ENCODE measurements around the gene SCFD2. TPM values are rescaled to one million over a fixed set of nuclear protein-coding genes. Genes with fewer than 3 reads are reported as not detected.
"Not testable (repeated sequence)": the region's sequence is repeated elsewhere in the genome, so short reads cannot be mapped to it uniquely, and the experiment has no call there.

Gene SCFD2
- total RNA-seq, 1 experiment from 2014 or later, result 20.6 TPM

GRCh38 chr4:53101191-53101581 is 264.7 kb downstream of the SCFD2 start:
- peak; percentile 4 for DNase-seq (ENCODE audit: low read depth)

- DNase-seq (ENCODE audit: low read depth), result peak; percentile 20
Measured at GRCh38 chr4:53100501-53101190, 265.2 kb downstream of the SCFD2 start.

DNA sequence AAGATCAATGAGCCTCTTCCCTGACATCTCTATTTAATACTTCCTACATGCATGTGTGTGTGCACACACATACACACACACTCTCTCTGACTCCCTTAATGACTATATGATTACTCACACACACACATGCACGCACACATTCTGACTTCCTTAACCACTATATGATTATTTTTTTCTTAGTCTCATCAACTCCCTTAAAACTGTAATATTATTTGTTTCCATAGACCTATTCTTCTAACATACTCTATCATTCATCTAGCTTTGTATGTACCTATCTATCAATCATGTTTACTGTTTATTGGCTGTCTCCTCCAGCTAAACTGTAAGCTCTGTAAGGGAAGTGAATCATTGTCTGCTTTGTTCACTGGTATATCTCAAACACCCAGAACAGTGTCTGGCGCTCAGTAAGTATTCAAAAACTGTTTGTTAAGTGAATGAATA is 267.2 kb downstream of the SCFD2 start:
- peak; percentile 5 for DNase-seq (ENCODE audit: low read depth)

DNA sequence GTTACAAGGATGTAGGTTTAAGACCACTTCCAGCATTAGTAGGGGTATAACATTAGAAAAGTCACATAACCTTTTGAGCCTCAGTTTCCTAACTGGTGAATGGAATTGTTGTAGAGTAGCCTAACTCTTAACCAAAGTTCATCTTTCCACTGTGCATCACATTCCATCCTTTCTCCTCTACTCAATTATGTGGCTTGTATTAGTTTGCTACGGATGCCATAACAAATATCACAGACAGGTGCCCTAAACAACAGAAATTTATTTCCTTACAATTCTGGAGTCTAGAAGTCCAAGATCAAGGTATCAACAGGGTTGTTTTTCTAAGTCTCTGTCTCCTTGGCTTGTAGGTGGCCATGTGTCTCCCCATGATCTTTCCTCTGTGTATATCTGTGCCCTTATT is 271.8 kb downstream of the SCFD2 start:
- DNase-seq (ENCODE audit: low read depth), result no peak

GRCh38 chr4:53089936-53090729 is 275.7 kb downstream of the SCFD2 start:
- DNase-seq (ENCODE audit: low read depth), result no peak

GRCh38 chr4:53088152-53088551 is 277.7 kb downstream of the SCFD2 start:
- no peak for DNase-seq (ENCODE audit: low read depth)

DNA sequence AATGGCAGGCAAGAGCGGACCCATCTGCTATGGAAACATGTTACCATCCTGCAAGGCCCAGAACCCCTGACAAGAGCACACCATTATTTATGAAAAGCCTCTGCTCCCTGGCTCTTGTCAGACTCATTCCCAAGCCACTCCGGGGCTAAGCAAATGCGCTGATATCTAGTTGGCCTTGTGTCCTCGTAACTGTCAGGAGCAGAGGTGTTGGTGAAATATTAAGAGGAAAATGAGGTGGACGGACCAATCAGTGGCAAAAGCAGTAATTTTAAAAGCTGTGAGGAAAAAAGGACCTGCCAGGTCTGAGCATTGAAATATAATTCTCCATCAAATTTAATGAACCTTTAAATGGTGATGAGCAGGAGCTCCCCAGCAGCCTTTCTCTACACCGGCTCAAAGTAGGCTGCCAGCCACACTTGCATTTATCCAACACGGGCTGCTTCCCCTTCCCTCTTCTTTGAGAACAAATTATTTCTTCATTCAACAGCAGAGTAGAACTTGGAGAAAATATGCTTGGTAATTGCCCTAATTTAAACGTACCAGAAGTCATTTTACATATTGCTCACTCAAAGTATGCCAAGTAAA is 289.4 kb downstream of the SCFD2 start:
- DNase-seq (ENCODE audit: low read depth), result no peak

GRCh38 chr4:53075162-53075785 is 290.6 kb downstream of the SCFD2 start:
- DNase-seq (ENCODE audit: low read depth), result no peak

DNA sequence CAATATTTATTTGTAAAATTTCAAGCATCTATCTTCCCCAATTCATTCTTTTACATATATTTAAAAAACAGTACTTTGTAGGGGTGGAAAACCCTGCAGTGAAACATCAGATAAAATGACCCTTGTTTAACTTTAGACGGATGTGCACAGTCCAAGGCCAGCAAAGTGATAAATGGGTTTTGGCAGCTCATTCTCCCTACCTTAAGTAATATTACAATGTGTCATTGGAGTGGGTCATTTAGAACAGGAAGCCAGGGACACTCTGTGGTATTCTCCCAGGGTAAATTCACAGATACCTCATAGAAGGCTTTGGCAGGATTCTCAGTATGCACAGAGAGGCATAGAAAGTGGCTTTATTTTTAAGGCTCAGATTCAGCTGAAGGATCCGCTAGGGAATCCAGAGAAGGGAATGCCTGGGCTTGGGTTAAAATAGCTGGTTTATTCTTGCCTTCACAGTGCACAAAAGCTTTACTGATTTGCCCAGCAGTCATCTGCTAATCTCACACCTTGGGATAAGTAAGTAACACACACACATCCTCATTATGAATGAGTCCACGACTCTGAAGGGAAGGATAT is 297.0 kb downstream of the SCFD2 start:
- DNase-seq (ENCODE audit: low read depth), result peak; percentile 7

GRCh38 chr4:53067125-53067802 is 298.6 kb downstream of the SCFD2 start:
- no peak for DNase-seq (ENCODE audit: low read depth)

DNA sequence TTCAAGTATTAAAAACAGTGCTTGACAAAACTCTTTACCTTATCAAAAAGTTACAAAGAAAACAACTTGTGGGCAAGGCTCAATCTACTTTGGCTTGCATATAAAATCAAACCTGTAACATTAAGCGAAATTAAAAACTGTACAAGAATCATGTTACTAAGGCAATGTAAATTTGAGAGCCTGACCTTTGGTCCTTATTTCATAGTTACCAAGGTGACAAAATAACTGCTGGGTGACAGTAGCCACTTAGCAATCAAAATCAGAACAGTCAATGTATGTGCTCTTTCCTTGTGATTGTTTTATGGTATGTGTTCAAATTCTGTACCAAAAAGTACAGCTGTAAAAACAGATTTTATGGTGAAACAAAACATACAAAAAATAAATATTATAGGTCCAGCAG is 299.7 kb downstream of the SCFD2 start:
- DNase-seq (ENCODE audit: low read depth), result no peak

- DNase-seq (ENCODE audit: low read depth), result no peak
Measured at GRCh38 chr4:53064609-53065008, 301.3 kb downstream of the SCFD2 start.

DNA sequence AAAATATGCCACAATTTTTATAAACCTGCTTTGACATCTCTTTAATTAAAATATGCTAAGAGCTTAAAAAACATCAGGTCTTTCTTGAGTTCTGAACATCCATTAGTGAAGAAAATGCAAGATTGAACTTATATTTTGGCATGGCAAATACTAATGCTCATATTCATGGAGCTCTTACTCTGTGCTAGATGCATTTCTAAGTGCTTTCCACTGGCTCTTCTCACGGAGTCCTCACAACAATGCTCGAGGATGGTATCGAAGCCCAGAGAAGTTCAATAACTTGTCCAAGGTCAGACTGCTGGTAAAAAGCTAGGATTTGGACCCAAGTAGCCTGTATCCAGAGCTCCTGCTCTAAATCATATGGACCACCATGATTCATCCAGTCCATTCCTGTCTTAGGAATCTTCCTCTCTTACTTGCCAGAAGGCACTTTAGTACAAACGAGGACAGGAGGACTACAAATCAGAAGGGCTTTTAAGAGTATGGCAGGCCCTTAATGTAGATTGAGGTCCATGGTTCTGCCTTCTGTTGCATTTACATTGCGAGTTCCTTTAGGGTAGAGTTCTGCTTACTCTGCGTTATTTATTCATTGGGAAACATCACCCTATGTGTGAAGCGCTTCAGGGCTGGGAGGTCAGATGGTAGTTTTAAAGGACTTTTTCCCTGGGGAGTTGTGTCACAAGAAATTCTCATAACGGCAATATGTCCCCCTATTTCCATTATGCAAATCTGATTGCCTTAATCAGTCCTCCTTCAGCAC is 304.6 kb downstream of the SCFD2 start:
- no peak for DNase-seq (ENCODE audit: low read depth)

- no peak for DNase-seq (ENCODE audit: low read depth)
Measured at GRCh38 chr4:53060278-53060677, 305.6 kb downstream of the SCFD2 start.

- DNase-seq (ENCODE audit: low read depth), result no peak
Measured at GRCh38 chr4:53059871-53060270, 306.0 kb downstream of the SCFD2 start.

- DNase-seq (ENCODE audit: low read depth), result no peak
Measured at GRCh38 chr4:53059256-53059655, 306.6 kb downstream of the SCFD2 start.

GRCh38 chr4:53057679-53058078 is 308.2 kb downstream of the SCFD2 start:
- no peak for DNase-seq (ENCODE audit: low read depth)

DNA sequence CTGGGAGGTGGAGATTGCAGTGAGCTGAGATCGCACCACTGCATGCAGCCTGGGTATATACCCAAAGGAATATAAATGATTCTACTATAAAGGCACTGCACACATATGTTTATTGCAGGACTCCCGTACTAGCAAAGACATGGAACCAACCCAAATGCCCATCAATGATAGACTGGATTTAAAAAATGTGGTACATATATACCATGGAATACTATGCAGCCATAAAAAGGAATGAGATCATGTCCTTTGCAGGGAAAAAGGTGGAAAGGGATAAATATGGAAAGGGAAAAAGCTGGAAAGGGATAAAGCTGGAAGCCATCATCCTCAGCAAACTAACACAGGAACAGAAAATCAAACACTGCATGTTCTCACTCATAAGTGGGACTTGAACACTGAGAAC is 308.8 kb downstream of the SCFD2 start:
- DNase-seq (ENCODE audit: low read depth), result not testable (repeated sequence)

DNA sequence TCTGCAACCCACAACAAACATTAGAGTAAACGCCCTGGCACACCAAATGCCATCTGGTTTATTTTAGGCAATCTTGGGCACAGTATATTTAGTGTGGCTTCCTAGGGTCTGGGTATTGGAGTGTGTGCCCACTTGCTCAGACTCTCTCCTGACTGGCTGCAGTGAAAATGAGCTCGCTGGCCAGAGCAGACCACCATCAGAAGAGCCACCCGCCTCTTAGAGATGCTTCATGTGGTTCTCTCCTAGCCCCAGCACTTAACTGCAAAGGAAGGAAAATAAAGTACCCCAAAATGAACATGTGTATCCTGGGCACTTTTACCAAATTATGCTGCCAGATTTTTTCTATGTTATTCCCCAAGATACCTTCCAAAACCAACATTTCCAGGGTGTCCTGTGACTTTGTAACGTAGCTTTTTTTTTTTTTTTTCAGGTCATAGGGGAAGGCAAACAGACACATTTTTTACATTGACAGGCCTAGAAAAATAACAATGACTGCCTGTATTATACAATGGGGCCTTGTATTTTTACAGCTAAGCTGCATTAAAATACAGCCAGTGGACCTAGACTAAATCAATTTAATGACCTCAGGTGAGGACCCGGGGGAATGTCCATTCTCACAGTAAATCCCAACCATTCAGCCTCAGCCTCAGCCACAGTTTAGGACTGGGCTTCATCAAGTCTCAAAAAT is 310.0 kb downstream of the SCFD2 start:
- DNase-seq (ENCODE audit: low read depth), result no peak

DNA sequence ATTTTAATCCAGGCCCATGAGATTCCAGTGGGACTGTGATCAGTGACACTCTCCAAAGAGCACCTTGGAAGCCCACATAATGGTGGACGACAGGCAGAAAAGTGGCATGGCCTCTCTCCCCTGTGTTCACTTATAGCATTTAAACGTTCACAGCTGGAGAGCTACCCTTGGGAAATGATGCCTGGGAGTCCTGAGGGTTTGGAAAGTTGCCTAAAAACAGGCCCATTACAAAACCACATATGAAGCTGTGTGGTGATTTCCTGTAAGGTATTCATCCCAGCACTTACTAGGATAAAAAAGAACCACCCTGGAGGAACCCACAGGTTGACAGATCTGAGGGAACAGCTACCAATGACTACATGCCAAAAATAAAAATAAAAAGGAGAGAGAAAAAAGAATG is 310.6 kb downstream of the SCFD2 start:
- DNase-seq (ENCODE audit: low read depth), result peak; percentile 71
